DLD1 (cell line): ENCODE results near the gene SMC1B.

Experiments used
- in situ Hi-C: cut with HindIII; loops from 2 replicates; pipeline ENCODE4 v1.10.0; 2017; ENCODE audit warnings: low sequenced_read_pairs

The SMC1B gene

GRCh38 chr22:45322873-45323525 lies 90.4 kb downstream of the SMC1B start:
- in situ Hi-C loops: no loop called here

GRCh38 chr22:45321827-45322226 lies 91.6 kb downstream of the SMC1B start:
- in situ Hi-C loops: no loop called here

- in situ Hi-C loops: no loop called here
Observed at GRCh38 chr22:45320357-45320976, 92.9 kb downstream of the SMC1B start.

- in situ Hi-C loops: no loop called here
Observed at GRCh38 chr22:45319324-45319685, 94.1 kb downstream of the SMC1B start.

GRCh38 chr22:45318558-45319323 lies 94.7 kb downstream of the SMC1B start:
- in situ Hi-C loops: no loop called here

- in situ Hi-C loops: no loop called here
Observed at GRCh38 chr22:45318168-45318557, 95.2 kb downstream of the SMC1B start.

- in situ Hi-C loops: no loop called here
Observed at GRCh38 chr22:45317551-45318167, 95.7 kb downstream of the SMC1B start.

- in situ Hi-C loops: no loop called here
Observed at GRCh38 chr22:45316796-45317526, 96.4 kb downstream of the SMC1B start.

GRCh38 chr22:45314786-45315185 lies 98.6 kb downstream of the SMC1B start:
- in situ Hi-C loops: no loop called here

GRCh38 chr22:45314054-45314721 lies 99.2 kb downstream of the SMC1B start:
- in situ Hi-C loops: no loop called here

GRCh38 chr22:45312856-45313255 lies 100.5 kb downstream of the SMC1B start:
- in situ Hi-C loops: no loop called here

- in situ Hi-C loops: no loop called here
Observed at GRCh38 chr22:45312415-45312814, 101.0 kb downstream of the SMC1B start.

- in situ Hi-C loops: no loop called here
Observed at GRCh38 chr22:45310977-45311531, 102.3 kb downstream of the SMC1B start.

- in situ Hi-C loops: no loop called here
Observed at GRCh38 chr22:45310331-45310976, 102.9 kb downstream of the SMC1B start.

- in situ Hi-C loops: no loop called here
Observed at GRCh38 chr22:45309422-45310227, 103.8 kb downstream of the SMC1B start, which contains the start of gene FAM118A. TSS of gene FAM118A (plus strand) at chr22:45309934. CDS start at chr22:45322380, 12,446 bp downstream.

GRCh38 chr22:45308957-45309421 lies 104.4 kb downstream of the SMC1B start:
- in situ Hi-C loops: no loop called here

- in situ Hi-C loops: no loop called here
Observed at GRCh38 chr22:45308391-45308956, 104.9 kb downstream of the SMC1B start.

GRCh38 chr22:45306139-45306538 lies 107.3 kb downstream of the SMC1B start:
- in situ Hi-C loops: no loop called here
